Measurements from ENCODE around the gene RPS29. TPM values are rescaled to one million over a fixed set of nuclear protein-coding genes. Genes with fewer than 3 reads are reported as not detected.

The RPS29 gene
- total and polyA plus RNA-seq, 9 of the 15 experiments (the other 6 are each of a cell fraction or from before 2014, with no cell fraction given): 1,545 to 5,012 (median 2,448) TPM

DNA sequence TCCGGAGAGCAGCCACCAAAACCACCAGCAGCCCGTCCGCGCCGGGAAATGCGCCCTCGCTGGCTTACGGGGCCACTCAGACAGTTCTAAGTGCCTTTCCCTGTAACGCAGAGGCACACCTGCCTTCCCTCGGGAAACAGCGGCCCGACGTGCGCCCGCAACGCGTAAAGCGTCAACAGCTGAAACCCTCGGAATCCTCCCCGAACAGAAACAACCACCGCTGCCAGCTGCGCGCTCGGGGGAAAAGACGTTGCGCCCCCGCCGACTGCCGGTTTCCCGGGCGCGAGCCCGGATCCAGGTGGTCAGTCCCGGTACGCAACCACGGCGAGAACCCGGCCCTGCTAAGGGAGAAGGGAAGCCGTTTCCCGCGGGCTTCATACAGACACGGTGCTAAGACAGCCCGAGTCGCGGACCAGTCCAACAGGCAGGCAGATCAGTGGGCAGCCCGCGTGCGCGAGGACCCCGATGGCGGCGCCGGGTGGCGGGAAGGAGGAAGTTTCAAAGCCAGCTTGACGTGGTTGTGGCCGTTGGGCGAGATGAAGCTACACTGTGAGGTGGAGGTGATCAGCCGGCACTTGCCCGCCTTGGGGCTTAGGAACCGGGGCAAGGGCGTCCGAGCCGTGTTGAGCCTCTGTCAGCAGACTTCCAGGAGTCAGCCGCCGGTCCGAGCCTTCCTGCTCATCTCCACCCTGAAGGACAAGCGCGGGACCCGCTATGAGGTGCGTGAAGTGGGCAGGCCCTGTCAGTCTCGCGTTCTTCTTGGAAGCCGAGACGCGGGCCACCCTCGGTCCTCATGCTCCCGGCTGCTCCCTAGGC, 12.5 kb upstream of the RPS29 start, which contains the start of gene LRR1 (continued):
- TF ChIP-seq, protein P1, sequence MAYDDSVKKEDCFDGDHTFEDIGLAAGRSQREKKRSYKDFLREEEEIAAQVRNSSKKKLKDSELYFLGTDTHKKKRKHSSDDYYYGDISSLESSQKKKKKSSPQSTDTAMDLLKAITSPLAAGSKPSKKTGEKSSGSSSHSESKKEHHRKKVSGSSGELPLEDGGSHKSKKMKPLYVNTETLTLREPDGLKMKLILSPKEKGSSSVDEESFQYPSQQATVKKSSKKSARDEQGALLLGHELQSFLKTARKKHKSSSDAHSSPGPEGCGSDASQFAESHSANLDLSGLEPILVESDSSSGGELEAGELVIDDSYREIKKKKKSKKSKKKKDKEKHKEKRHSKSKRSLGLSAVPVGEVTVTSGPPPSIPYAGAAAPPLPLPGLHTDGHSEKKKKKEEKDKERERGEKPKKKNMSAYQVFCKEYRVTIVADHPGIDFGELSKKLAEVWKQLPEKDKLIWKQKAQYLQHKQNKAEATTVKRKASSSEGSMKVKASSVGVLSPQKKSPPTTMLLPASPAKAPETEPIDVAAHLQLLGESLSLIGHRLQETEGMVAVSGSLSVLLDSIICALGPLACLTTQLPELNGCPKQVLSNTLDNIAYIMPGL (CRISPR knock-in tag; IDR thresholded peaks at IDR 0.05): no peak
- no peak for TF ChIP-seq SMAD2 (IDR thresholded peaks at IDR 0.05; ENCODE audit: low read depth, low read length)
- TF ChIP-seq SMAD1 (IDR thresholded peaks at IDR 0.05; ENCODE audit: low read depth, low read length, partially characterized antibody): no peak
- no peak for TF ChIP-seq NFIX (CRISPR knock-in tag; IDR thresholded peaks at IDR 0.05; ENCODE audit: low read depth)
- TF ChIP-seq SRSF3 (IDR thresholded peaks at IDR 0.05; ENCODE audit: insufficient read depth, low read length): no peak
- TF ChIP-seq HMGN3 (IDR thresholded peaks at IDR 0.05; ENCODE audit: borderline replicate concordance, extremely low read depth, insufficient read length, low read depth, low read length): peak; percentile 18
- no peak for TF ChIP-seq SMARCC2 (IDR thresholded peaks at IDR 0.05; ENCODE audit: low read depth)
- TF ChIP-seq, protein P2, sequence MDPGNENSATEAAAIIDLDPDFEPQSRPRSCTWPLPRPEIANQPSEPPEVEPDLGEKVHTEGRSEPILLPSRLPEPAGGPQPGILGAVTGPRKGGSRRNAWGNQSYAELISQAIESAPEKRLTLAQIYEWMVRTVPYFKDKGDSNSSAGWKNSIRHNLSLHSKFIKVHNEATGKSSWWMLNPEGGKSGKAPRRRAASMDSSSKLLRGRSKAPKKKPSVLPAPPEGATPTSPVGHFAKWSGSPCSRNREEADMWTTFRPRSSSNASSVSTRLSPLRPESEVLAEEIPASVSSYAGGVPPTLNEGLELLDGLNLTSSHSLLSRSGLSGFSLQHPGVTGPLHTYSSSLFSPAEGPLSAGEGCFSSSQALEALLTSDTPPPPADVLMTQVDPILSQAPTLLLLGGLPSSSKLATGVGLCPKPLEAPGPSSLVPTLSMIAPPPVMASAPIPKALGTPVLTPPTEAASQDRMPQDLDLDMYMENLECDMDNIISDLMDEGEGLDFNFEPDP (CRISPR knock-in tag; IDR thresholded peaks at IDR 0.05): no peak
- TF ChIP-seq, protein P3, sequence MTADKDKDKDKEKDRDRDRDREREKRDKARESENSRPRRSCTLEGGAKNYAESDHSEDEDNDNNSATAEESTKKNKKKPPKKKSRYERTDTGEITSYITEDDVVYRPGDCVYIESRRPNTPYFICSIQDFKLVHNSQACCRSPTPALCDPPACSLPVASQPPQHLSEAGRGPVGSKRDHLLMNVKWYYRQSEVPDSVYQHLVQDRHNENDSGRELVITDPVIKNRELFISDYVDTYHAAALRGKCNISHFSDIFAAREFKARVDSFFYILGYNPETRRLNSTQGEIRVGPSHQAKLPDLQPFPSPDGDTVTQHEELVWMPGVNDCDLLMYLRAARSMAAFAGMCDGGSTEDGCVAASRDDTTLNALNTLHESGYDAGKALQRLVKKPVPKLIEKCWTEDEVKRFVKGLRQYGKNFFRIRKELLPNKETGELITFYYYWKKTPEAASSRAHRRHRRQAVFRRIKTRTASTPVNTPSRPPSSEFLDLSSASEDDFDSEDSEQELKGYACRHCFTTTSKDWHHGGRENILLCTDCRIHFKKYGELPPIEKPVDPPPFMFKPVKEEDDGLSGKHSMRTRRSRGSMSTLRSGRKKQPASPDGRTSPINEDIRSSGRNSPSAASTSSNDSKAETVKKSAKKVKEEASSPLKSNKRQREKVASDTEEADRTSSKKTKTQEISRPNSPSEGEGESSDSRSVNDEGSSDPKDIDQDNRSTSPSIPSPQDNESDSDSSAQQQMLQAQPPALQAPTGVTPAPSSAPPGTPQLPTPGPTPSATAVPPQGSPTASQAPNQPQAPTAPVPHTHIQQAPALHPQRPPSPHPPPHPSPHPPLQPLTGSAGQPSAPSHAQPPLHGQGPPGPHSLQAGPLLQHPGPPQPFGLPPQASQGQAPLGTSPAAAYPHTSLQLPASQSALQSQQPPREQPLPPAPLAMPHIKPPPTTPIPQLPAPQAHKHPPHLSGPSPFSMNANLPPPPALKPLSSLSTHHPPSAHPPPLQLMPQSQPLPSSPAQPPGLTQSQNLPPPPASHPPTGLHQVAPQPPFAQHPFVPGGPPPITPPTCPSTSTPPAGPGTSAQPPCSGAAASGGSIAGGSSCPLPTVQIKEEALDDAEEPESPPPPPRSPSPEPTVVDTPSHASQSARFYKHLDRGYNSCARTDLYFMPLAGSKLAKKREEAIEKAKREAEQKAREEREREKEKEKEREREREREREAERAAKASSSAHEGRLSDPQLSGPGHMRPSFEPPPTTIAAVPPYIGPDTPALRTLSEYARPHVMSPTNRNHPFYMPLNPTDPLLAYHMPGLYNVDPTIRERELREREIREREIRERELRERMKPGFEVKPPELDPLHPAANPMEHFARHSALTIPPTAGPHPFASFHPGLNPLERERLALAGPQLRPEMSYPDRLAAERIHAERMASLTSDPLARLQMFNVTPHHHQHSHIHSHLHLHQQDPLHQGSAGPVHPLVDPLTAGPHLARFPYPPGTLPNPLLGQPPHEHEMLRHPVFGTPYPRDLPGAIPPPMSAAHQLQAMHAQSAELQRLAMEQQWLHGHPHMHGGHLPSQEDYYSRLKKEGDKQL (CRISPR knock-in tag; IDR thresholded peaks at IDR 0.05; ENCODE audit: borderline replicate concordance): no peak
- no peak for TF ChIP-seq MCM3 (IDR thresholded peaks at IDR 0.05)
- TF ChIP-seq SIN3A (IDR thresholded peaks at IDR 0.05; ENCODE audit: borderline replicate concordance in 2 of 2, control insufficient read depth in 1 of 2, low read depth in 2 of 2, low read length in 2 of 2): peak; percentile 3 to 31; a peak in 1 of 4 replicates
- TF ChIP-seq NFIC (IDR thresholded peaks at IDR 0.05): peak; percentile 66
- TF ChIP-seq NCOA6 (IDR thresholded peaks at IDR 0.05): peak; percentile 91
